CD4-positive, alpha-beta T cell treated with Interleukin-6 at 100 ng/mL for 8 hours (primary cell): ENCODE data around the gene DYNAP.

Experiments used
- DNase-seq: peaks from one replicate; pipeline ENCODE4 v3.0.0-alpha.2; 2020; ENCODE audit warnings: mixed read lengths, low spot score

Gene DYNAP

GRCh38 chr18:54636217-54636616, 45.2 kb downstream of the DYNAP start:
- DNase-seq, result no peak

GRCh38 chr18:54641734-54642133, 50.7 kb downstream of the DYNAP start:
- no peak for DNase-seq

GRCh38 chr18:54647176-54647575, 56.1 kb downstream of the DYNAP start:
- DNase-seq, result no peak
